Trophoblast cell (in vitro differentiated cells and primary cell): Measurements from ENCODE around the gene ALDH1B1.

Experiments used
- DNase-seq, 2 donors: peaks; one replicate each; pipeline ENCODE4 v3.0.0-alpha.2; 2016
- H2AFZ ChIP-seq: 2 replicates; pipeline ENCODE4 v1.6.1; 2013; ENCODE audit warnings: low read length, moderate library complexity, mild to moderate bottlenecking; ENCODE audit not compliant: insufficient read depth, poor library complexity
- H2AK5ac ChIP-seq: 2 replicates; pipeline ENCODE4 v1.6.1; 2013; ENCODE audit warnings: mild to moderate bottlenecking, low read length
- H2BK120ac ChIP-seq: 2 replicates; pipeline ENCODE4 v1.6.1; 2013; ENCODE audit warnings: low read length, mild to moderate bottlenecking, moderate library complexity; ENCODE audit not compliant: insufficient read depth, poor library complexity
- H2BK12ac ChIP-seq: 2 replicates; pipeline ENCODE4 v1.6.1; 2013; ENCODE audit warnings: mild to moderate bottlenecking, low read length, moderate library complexity
- H2BK5ac ChIP-seq: 2 replicates; pipeline ENCODE4 v1.6.1; 2013; ENCODE audit warnings: low read length, low read depth, moderate library complexity, mild to moderate bottlenecking; ENCODE audit not compliant: poor library complexity
- H3K14ac ChIP-seq: 2 replicates; pipeline ENCODE4 v1.6.1; 2013; ENCODE audit warnings: mild to moderate bottlenecking, low read length
- H3K18ac ChIP-seq: 2 replicates; pipeline ENCODE4 v1.6.1; 2013; ENCODE audit warnings: mild to moderate bottlenecking, low read length
- H3K23ac ChIP-seq: 2 replicates; pipeline ENCODE4 v1.6.1; 2013; ENCODE audit warnings: low read length
- H3K27ac ChIP-seq: 2 replicates; pipeline ENCODE4 v1.5.1; 2013; ENCODE audit warnings: low read depth, mild to moderate bottlenecking, inconsistent platforms, low read length, moderate library complexity
- H3K27me3 ChIP-seq: 2 replicates; pipeline ENCODE4 v1.6.1; 2013; ENCODE audit warnings: inconsistent platforms, mild to moderate bottlenecking, low read length, moderate library complexity; ENCODE audit not compliant: insufficient read depth
- H3K36me3 ChIP-seq, 2 experiments: 1 replicate in 1 of 2; 2 replicates in 1 of 2; pipeline ENCODE4 v1.6.1; 2013; ENCODE audit warnings: low read length in 2 of 2, mild to moderate bottlenecking in 2 of 2, moderate library complexity in 1 of 2; ENCODE audit not compliant: insufficient read depth in 2 of 2, control insufficient read depth in 1 of 2
- H3K4ac ChIP-seq: 2 replicates; pipeline ENCODE4 v1.6.1; 2013; ENCODE audit warnings: low read depth, mild to moderate bottlenecking, low read length, moderate library complexity
- H3K4me1 ChIP-seq, 2 experiments: 1 replicate in 1 of 2; 2 replicates in 1 of 2; pipeline ENCODE4 v1.6.1; 2013; ENCODE audit warnings: low read length in 2 of 2, mild to moderate bottlenecking in 2 of 2, moderate library complexity in 1 of 2; ENCODE audit not compliant: insufficient read depth in 2 of 2, control insufficient read depth in 1 of 2
- H3K4me2 ChIP-seq: 2 replicates; pipeline ENCODE4 v1.6.1; 2013; ENCODE audit warnings: inconsistent platforms, mild to moderate bottlenecking, low read length, moderate library complexity
- H3K4me3 ChIP-seq: 2 replicates; pipeline ENCODE4 v1.5.1; 2013; ENCODE audit warnings: mild to moderate bottlenecking, low read depth, low read length, inconsistent platforms
- H3K79me1 ChIP-seq: one replicate; pipeline ENCODE4 v1.6.1; 2013; ENCODE audit warnings: low read length
- H3K79me2 ChIP-seq: 2 replicates; pipeline ENCODE4 v1.6.1; 2013; ENCODE audit warnings: low read length, mild to moderate bottlenecking; ENCODE audit not compliant: control insufficient read depth, insufficient read depth, poor library complexity
- H3K9ac ChIP-seq: 2 replicates; pipeline ENCODE4 v1.6.1; 2013; ENCODE audit warnings: mild to moderate bottlenecking, low read length
- H3K9me3 ChIP-seq: 2 replicates; pipeline ENCODE4 v1.6.1; 2013; ENCODE audit warnings: low read depth, mild to moderate bottlenecking, control low read depth, inconsistent platforms, low read length; ENCODE audit not compliant: insufficient read depth
- H4K12ac ChIP-seq: 2 replicates; pipeline ENCODE4 v1.6.1; 2013; ENCODE audit warnings: low read depth, mild to moderate bottlenecking, low read length, moderate library complexity
- H4K8ac ChIP-seq: 2 replicates; pipeline ENCODE4 v1.6.1; 2013; ENCODE audit warnings: low read depth, mild to moderate bottlenecking, low read length, moderate library complexity
- H4K91ac ChIP-seq: one replicate; pipeline ENCODE4 v1.6.1; 2013; ENCODE audit warnings: low read depth, mild to moderate bottlenecking, low read length, moderate library complexity
- WGBS: extraction: QIAGEN DNeasy Blood & Tissue Kit; methylation state at CpG from one replicate; pipeline ENCODE4 v1.1.7; 2013; ENCODE audit warnings: missing lambda C conversion rate; ENCODE audit not compliant: insufficient read length, insufficient coverage; ENCODE audit errors: extremely low coverage; 5-methylcytosine and 5-hydroxymethylcytosine counted together

The ALDH1B1 gene

DNA sequence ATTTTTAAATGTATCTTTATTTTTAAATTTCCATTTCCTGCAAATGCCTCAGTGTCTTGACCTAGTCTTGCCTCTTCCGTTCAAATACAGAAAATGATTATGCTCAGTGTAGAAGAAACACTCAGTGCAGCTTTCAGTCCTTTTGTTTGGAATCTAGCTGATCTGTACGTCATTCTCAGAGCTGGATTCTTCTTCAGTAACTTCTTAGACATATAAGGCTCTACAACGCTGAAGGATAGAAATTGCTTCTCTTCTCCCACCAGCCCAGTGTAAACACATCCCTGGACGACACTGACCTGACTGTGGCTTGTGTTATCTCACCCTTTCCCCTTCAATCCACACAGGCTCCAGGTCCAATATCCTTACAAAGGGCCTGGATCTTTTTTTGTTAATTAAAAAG lies 3.2 kb upstream of the ALDH1B1 start:
- no peak overlapping the region for H4K91ac ChIP-seq
- H4K8ac ChIP-seq, result no peak overlapping the region
- H3K23ac ChIP-seq, result no peak overlapping the region
- no peak overlapping the region for H2AFZ ChIP-seq
- H3K4me2 ChIP-seq, result no peak overlapping the region
- H3K14ac ChIP-seq, result no peak overlapping the region
- no peak overlapping the region for H3K27ac ChIP-seq
- H3K36me3 ChIP-seq, result no peaks in the 10 kb centered on the region
- H3K18ac ChIP-seq, result no peak overlapping the region
- DNase-seq, result no peak
- H2BK5ac ChIP-seq, result no peak overlapping the region
- peaks cover 5% of the 10 kb centered on the region for H3K9me3 ChIP-seq
- H3K4me3 ChIP-seq, result no peak overlapping the region
- no peak overlapping the region for H4K12ac ChIP-seq
- no peak overlapping the region for H2AK5ac ChIP-seq
- H2BK120ac ChIP-seq, result no peak overlapping the region
- H3K9ac ChIP-seq, result no peak overlapping the region
- no peak overlapping the region for H3K4ac ChIP-seq
- H3K4me1 ChIP-seq, result peaks cover 5 to 8% of the 10 kb centered on the region in 2 experiments
- peaks cover 6% of the 10 kb centered on the region for H3K79me1 ChIP-seq
- H3K27me3 ChIP-seq, result no peaks in the 10 kb centered on the region
- H2BK12ac ChIP-seq, result no peak overlapping the region
- no CpG with 5 or more reads among the region's 4 CpGs for WGBS
- peaks cover 5% of the 10 kb centered on the region for H3K79me2 ChIP-seq

DNA sequence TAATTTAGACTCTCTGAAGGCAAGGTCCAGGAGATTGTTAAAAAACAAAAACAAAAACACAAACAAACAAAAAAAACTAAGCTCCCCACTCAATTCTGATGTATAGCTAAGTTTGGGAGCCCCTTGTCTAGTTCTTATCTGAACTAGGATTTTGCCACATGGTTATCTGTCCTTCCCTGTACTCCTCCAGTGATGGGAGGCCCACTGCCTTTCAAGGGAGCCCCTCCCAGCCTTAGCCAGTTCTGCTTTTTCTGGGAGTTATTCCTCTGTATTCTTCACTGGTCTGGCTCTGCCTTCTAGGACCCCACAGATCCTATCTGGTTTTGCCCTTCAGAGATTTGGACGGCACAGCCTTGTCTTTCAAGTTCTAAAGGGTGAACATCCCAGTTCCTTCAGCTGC lies 2.1 kb upstream of the ALDH1B1 start:
- Histone ChIP-seq H3K4me2 (no peak overlapping the region), H3K79me1 (peaks cover 5% of the 10 kb centered on the region), H4K8ac (no peak overlapping the region), H2BK120ac (no peak overlapping the region), H3K4me1 (peaks cover 5 to 8% of the 10 kb centered on the region in 2 experiments), H3K9me3 (peaks cover 3% of the 10 kb centered on the region), H3K4me3 (no peak overlapping the region), H3K27me3 (no peaks in the 10 kb centered on the region), H2BK5ac (no peak overlapping the region), H3K18ac (no peak overlapping the region), H2BK12ac (no peak overlapping the region), H3K36me3 (no peaks in the 10 kb centered on the region), H3K79me2 (peaks cover 5% of the 10 kb centered on the region), H3K27ac (no peak overlapping the region), H2AK5ac (no peak overlapping the region), H2AFZ (no peak overlapping the region), H3K23ac (no peak overlapping the region), H4K91ac (no peak overlapping the region), H3K14ac (no peak overlapping the region), H4K12ac (no peak overlapping the region), H3K4ac (no peak overlapping the region), H3K9ac (no peak overlapping the region)
- DNase-seq, result no peak
- WGBS, result no CpG with 5 or more reads among the region's 1 CpG

DNA sequence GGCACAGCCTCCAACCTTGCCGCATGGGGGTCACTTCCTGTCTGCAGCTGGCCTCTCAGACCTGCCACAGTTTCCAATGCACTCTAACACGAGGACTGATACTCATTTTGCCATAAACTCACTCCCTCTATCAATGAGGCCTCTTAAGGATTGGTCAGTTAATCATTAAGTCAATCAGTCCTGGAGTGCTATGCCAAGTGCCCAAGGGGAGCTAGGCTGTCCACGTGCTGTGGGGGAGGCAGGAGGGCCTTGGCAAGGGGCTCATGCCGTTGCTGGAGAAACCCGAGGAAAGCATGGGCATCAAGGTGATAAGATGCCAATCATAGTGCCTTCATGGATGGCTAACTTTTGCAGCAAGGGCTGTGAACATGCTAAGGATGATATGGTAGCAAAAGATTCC lies 1.7 kb upstream of the ALDH1B1 start:
- WGBS, result no CpG with 5 or more reads among the region's 5 CpGs

DNA sequence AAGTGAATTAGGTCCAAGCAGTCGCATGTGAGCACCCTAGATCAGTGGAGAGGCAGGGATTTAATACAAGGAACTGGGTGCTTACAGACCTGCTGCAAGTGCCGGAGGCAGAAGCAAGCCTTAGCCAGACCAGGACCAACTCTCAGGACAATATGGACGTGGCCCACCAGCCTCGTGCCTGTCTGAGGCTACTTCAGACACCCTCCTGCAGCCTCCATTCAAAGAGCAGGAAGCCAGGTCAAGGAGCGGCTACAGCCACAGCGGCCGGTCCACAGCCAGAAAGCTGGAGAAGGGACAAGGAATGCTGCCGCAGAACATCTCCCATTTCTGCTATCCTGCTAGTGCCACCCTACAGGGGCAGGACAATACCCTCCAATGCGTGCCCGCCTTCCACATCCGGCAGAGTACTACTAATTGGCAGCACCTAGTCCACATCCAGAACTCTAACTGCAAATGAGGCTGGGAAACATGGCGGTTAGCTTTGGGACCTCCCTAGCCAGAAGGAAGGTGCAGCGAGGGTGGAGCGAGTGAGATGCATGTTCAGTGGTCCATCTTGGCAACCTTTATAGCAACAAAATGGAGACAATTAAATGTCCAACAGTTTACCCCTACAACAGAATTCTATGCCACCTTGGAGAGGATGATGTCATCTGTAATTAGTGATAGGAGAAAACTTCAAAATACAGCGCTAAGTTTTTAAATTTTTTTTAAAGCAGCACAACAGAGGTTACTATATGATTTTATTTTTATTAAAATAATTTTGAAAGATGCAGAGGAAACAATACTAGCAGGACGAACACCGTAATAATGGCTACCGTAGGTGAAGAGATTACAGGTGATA lies 1.0 kb upstream of the ALDH1B1 start:
- peaks cover 5% of the 10 kb centered on the region for H3K79me2 ChIP-seq
- H3K36me3 ChIP-seq, result peaks cover 8 to 10% of the 10 kb centered on the region in 2 experiments
- no peak overlapping the region for H3K18ac ChIP-seq
- no peak overlapping the region for H3K23ac ChIP-seq
- no peak overlapping the region for H3K4me3 ChIP-seq
- no peak overlapping the region for H4K91ac ChIP-seq
- H3K79me1 ChIP-seq, result peaks cover 5% of the 10 kb centered on the region
- H4K12ac ChIP-seq, result no peak overlapping the region
- no peak overlapping the region for H2AFZ ChIP-seq
- no peak overlapping the region for H2AK5ac ChIP-seq
- H3K4me1 ChIP-seq, result peaks cover 5 to 8% of the 10 kb centered on the region in 2 experiments
- H3K27ac ChIP-seq, result no peak overlapping the region
- no peak overlapping the region for H3K4ac ChIP-seq
- no peak for DNase-seq
- H4K8ac ChIP-seq, result no peak overlapping the region
- H2BK120ac ChIP-seq, result no peak overlapping the region
- no peak overlapping the region for H3K9ac ChIP-seq
- H3K27me3 ChIP-seq, result no peaks in the 10 kb centered on the region
- no peak overlapping the region for H2BK12ac ChIP-seq
- H3K14ac ChIP-seq, result no peak overlapping the region
- WGBS, result no CpG with 5 or more reads among the region's 18 CpGs
- peaks cover 5% of the 10 kb centered on the region for H3K9me3 ChIP-seq
- no peak overlapping the region for H2BK5ac ChIP-seq
- no peak overlapping the region for H3K4me2 ChIP-seq

More for the DNA sequence above, 1.7 kb upstream of the ALDH1B1 start:
- Histone ChIP-seq H2AFZ (no peak overlapping the region), H3K4me3 (no peak overlapping the region), H3K79me2 (peaks cover 5% of the 10 kb centered on the region), H3K4ac (no peak overlapping the region), H2BK5ac (no peak overlapping the region), H3K27me3 (no peaks in the 10 kb centered on the region), H3K18ac (no peak overlapping the region), H3K4me1 (peaks cover 5 to 8% of the 10 kb centered on the region in 2 experiments), H3K27ac (no peak overlapping the region), H2BK120ac (no peak overlapping the region), H2BK12ac (no peak overlapping the region), H2AK5ac (no peak overlapping the region), H4K12ac (no peak overlapping the region), H3K23ac (no peak overlapping the region), H4K91ac (no peak overlapping the region), H4K8ac (no peak overlapping the region), H3K9ac (no peak overlapping the region), H3K4me2 (no peak overlapping the region), H3K36me3 (peaks cover 2 to 3% of the 10 kb centered on the region in 2 experiments), H3K14ac (no peak overlapping the region), H3K9me3 (peaks cover under 1% of the 10 kb centered on the region), H3K79me1 (peaks cover 5% of the 10 kb centered on the region)
- DNase-seq, result no peak
